HG02571 (cell line): Measurements from ENCODE around the gene PRRT3.

Experiments used
- ATAC-seq: cut with Tn5 transposase; IDR thresholded peaks from one replicate; pipeline ENCODE4 v1.9.1; 2021; ENCODE audit warnings: mild to moderate bottlenecking, moderate library complexity; ENCODE audit not compliant: unreplicated experiment

Gene PRRT3

DNA sequence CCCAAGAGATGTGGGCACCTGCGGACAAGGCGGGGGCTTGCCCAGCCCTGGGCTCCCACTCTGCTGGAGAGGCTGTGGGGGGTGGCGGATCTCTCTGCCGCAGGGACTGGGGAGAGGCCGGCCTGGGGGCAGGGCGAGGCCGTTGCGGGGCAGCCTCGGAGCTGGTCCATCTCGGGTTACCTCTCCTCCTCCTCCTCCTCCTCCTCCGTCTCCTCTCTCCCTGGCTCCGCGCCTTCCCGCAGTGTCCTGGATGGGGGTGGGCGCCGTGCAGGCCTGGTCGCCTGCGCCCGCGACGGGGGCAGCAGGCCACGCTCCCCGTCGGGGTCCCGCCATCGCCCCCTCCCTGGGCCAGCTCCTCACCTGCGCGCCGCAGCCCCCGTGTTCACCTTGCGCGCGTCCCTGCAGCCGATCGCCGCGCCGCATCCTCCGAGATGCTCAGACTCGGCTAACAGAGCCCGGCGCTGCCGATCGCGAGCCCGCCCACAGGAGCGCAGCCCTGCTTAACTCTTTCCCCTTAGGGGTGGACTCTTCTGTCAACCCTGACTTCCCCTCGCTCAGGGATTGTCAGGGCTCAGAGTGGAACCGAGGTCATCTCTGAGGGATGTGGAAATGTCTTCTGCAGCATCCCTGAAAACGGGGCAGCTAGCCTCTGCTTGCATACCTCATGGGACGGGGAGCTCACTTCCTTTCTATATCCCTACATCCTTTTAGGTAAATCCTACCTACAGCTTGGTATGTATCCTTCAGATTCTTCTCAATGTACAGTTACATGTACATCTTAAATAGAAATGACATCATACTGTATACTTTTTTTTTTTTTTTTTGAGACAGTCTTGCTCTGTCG lies at the start of gene PRRT3:
Gene PRRT3 (minus strand): TSS at position 447 of the 844 bp plus-strand sequence. CDS start 2,293 bp downstream, outside the sequence.
- peak; percentile 52 for ATAC-seq

DNA sequence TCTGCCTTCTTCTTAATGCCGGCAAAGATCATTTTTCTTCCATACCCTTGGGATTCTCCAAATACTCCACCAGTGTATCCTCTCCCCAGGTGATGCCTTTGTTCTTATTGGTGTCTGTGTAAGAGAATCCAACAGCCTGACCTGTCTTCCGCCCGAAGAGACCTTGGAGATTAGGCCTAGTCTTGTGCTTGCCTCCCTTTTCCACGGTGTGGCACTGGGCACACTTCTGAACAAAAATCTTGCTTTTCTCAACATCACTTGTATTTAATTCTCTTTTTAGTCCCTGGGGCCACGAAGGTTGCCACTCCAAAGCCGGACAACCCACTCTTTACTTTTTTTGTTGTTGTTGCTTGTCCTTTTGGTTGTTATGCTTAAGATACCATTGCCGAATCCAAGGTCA lies 48.5 kb upstream of the PRRT3 start:
- ATAC-seq = no peak

DNA sequence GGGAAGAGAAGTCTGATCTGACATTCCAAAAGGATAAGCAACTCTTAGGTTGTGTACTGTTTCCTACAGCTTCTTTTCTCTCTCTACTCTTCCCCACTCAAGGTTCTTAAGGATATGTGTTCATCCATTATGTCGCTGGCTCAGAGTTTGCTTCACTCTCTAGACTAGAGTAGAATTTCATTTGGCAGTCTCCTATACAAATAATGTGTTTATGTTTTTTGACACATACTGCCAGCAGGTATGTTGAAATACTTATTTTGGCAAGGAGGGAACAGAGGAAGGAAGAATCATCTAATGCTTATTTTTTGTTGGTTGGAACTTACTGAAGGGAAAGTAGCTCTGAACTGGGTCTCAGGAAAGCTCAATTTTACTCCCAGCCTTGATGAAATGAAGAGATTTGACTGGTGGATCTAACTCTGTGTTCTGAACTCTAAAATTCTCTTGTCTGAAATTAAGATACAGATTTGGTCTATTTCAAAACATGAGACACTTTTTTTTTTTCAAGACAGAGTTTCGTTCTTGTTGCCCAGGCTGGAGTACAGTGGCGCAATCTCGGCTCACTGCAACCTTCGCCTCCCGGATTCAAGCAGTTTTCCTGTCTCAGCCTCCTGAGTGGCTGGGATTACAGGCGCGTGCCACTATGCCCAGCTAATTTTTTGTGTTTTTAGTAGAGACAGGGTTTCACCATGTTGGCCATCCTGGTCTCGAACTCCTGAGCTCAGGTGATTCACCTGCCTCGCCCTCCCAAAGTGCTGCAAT lies 42.1 kb upstream of the PRRT3 start:
- ATAC-seq = no peak

DNA sequence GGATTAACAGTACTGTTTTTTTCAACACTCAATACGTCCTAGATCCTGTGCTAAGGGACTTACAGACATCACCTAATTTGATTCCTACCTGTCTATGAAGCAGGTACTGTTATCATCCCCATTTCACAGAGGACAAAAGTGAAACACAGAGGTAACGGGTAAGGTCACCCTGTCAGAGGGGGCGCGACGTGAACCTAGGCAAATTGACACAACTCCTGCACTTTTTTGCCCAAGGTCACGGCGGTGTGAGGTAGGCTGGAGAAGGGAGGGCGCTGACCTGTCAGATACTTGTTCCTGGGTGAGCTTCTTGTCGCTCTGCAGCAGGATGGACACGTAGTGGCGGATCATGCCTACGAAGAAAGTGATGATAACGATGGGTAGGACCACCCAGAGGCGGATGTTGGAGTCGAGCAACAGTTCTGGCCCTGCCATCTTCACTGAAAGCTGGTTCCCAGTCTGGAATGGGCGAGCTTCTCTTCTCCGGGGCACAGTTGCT lies 34.1 kb upstream of the PRRT3 start:
- ATAC-seq = peak; percentile 25

DNA sequence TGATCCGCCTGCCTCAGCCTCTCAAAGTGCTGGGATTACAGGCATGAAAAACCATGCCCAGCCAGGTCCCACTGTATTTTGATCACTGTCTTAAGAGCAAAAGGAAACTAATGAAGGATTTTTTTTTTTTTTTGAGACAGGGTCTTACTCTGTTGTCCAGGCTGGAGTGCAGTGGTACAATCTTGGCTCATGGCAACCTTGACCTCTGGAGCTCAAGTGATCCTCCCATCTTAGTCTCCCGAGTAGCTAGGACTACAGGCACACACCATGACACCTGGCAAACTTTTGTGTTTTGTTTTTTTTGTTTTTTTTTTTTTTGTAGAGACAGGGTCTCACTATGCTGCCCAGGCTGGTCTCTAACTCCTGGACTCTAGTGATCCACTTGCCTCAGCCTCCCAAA lies 28.0 kb upstream of the PRRT3 start:
- no peak for ATAC-seq

DNA sequence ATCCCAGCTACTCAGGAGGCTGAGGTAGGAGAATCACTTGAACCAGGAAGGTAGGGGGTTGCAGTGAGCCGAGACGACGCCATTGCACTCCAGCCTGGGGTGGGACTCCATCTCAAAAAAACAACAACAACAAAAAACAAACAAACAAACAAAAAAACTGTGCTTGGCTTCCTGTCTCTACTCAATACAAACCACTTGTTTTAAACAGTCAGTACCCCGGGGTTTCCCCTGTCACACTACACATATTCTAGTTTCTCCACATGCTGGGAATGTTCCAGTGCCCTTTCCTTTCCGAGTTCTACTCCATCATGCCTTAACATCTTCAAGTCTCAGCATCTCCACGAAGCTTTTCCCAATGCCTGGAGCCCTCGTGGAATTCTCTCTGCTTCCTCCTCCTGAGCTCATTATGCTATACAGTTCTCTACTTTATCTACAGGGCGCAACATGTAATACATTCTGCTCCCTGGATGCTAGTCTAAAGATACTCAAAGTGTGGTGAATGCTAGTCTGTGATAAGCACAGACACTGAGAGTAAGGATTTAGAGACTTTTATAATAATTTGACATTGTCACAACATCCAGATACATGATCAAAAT lies 26.6 kb upstream of the PRRT3 start:
- ATAC-seq = no peak

DNA sequence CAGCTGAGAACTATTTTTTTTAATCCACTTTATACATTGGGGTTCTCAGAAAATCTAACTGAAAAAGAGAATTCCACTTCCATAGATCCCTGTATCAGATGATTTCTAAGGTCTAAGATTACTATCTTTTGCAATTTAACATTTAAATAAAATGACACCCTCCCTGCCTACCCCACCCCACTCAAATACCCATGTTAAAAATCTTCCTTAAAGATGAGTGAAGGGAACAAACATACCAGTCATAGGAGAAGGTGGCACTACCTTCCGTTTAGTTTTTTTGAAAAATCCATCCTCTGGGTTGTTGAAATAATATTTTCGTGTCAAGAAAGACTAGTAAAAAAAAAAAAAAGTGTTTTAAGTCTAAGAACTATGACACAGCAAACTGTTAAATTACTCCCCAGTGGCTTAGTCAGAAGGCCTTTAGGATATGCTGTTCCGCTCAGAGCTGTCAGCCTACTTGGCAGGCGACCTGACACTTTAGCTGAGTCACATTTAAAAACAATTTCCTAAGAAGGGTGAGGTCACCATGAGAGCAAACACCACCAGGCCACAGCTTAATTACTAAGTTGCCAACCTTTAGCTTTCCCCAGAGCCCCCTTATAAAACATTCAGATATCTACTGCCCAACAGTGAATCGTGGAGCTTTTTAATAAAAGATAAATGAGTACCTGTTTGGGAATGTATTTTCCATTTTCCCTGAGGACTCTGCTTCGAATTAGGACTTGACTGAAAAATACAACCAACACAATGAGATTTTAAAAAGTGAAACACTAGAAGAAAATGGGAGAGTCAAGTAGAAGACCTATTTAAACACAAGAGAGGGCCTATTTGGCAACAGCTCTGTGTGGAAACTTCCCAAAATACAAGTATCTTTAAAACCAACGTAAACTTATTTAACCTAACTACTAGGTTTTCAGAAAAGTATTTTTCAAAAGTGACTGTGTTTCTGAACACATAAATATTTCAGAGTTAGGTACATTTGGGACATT lies 24.8 kb upstream of the PRRT3 start:
- no peak for ATAC-seq

DNA sequence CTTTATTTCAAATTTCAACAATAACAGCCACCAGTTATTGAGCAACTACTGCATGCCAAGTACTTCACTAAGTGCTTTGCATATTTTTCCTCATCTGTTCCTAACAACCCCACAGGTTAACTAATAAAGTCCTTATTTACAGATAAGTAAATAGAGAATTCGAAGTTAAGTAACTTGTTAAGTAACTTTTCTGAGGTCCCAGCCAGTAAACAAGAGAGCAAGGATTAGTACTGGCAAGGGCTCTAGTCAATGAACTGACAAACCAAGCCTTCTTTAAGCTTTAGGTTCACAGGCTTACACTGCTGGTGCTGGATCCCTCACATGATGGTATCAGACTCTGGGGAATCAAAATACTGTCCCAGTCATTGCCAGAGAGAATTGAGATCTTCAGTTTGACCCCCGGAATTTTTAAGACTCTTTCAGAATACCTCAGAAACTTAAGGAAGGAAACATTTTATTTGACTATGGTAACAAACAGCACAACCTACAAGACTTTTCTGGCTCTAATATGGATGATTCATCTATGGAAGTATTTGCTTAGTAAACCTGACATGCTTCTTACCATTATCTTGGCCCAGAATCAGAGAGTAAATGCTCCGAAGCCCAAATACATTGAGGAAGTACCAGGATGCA lies 17.9 kb upstream of the PRRT3 start:
- ATAC-seq = no peak

DNA sequence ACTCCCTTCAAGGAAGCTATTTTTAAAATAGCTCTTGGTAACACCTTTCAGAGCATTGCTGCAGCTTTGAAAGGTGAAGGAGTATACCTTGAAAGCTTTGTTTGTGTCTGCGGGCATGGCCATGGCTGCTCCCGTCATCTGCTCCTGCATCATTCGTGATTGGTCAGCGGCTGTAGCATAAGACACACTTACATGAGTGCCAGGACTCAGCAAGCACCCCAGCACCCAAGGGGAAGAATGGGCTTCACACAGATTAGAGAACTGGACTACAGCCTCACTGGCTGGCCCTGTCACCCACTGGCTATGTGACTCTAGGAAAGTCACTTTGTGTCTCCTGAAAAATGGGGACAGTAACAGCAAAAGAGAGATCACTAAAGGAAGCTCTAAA lies 17.4 kb upstream of the PRRT3 start:
- ATAC-seq = no peak

DNA sequence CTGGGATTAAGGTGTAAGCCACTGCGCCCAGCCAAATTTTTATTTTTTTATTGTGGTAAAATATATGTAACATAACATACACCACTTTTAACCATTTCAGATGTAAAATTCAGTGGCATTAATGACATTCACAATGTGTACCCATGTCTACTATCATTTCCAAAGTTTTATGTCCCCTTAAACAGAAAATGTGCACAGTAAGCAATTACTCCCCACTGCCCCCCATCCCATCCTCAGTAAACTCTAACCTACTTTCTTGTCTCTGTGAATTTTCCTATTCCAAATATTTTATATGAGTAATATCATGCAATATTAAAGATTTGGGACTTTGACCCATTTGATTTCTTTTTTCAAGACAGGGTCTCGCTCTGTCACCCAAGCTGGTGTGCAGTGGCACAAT lies 14.6 kb upstream of the PRRT3 start:
- ATAC-seq = no peak

DNA sequence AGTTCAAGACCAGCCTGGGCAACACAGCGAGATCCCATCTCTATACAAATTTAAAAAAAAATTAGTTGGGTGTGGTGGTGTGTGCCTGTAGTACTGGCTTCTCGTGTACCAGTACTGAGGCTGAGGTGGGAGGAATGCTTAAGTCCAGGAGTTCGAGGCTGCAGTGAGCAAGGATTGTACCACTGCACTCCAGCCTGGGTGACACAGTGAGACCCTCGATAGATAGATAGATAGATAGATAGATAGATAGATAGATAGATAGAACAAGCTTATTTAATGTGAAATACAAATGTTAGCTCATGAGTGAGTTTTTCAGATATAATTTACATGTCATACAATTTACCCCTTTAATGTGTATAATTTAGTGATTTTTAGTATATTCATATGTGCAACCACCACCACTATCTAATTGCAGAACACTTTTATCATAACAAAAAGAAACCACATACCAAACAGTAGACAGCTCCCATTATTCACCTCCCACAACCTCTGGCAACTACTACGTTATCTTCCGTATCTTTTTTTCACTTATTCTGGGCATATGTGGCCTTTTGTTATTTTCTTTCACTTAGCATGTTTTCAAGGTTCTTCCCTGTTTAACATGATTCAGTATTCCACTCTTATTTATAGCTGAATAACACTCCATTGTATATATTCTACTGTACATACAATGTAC lies 13.1 kb upstream of the PRRT3 start:
- no peak for ATAC-seq

DNA sequence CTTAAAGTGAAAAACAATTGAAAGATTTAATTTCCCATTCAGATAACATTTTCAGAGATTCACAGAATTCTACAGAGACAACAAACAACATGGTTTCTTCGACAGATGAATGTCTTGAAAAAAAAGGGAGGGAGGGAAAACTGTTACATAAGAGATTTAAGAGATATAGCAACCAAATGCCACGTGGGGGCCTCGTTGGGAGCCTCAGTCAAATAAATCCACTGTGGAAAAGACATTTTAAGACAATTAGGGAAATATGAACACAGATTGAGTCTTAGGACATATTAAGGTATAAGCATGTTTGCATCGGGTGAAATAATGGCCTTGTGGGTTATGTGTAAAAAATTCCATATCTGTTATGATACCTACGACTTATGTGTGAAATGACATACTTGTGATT lies 5.0 kb upstream of the PRRT3 start:
- ATAC-seq = no peak

DNA sequence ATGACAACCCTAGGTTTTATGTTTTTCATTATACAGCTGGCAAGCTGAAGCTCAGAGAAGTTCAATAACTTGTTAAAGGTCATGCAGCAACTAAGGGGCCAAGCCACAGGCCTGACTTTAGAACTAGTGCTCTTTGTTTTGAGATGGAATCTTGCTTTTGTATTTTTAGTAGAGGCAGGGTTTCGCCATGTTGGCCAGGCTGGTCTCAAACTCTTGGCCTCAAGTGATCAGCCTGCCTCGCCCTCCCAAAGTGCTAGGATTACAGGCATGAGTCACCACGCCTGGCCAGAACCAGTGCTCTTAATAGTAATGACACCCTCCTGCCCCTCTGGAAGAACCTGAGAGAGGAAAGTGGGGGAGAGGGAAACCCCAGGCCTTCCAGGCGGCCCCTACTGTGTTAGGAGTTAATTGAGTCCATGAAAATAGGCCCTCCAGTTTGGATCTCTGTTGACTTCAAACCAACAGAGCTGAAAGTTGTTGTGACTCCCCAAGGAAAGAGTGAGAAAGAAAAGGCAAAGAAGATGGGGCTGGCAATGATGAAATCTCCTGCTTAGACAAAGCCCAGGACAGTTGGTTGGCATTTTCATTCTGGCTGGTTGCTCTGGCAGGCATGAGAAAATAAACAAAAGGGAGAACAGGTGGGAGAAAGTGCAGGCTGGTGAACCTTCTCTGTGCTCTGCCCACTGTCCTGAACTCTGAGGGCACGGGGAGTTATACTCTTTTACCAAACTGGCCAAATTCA lies 3.6 kb upstream of the PRRT3 start:
- ATAC-seq = no peak

DNA sequence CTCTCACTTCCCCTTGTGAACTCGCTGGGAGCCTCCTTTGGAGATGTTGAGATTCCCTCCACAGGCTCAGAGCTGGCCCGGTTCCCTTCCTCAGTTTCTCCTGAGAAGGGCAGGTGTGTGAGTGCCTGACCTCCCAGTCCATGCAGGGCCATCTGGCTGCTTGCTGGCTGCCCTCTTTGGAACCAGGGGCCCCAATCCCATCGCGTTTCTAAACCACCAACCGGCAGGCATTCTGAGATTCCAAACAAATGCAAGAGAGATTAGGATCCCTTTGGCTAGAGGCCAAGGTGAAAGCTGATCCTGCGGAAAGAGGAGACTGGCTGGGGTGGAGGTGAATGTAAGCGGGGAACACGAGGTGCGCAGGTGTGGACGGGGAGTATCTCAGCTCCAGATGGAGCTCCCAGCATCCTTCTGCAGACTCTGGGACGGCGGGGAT lies 2.9 kb upstream of the PRRT3 start:
- no peak for ATAC-seq

DNA sequence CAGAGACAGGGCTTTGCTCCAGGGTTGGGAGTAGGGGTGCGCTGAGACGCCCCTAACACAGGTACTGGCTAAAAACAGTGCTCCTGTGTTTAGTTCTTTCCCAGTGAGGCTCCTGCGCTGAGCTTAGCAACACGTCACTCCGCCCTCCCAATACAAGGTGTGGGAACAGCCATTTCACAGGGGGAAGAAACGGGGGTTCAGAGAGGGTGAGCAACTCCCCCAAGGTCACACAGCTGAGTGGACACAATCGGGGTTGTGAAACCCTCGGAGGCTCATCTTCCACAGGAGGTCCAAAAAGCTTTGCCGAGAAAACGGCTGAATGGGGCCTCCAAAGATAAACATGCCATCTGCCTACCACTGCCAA lies 628 bp downstream of the PRRT3 start:
- ATAC-seq = peak; percentile 11

DNA sequence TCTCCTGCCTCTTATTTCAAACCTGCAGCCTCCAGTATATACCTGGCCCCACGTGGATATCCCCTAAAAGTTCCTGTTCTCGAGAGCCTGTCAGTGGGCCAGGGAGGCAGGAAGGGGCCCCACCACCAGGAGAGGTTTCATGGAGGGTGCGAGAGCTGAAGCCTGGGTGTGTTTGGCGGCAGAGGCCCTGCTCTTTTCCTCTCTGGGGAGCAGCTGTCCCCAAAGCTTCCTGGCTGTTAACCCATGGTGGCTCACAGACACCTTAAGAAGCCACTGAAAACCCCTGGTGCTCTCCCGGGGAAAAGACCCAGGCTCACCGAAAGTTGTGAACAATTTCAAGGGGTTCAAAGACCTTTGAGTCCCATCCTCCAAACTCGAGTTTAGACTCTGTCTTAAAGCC lies 1.1 kb downstream of the PRRT3 start:
- peak; percentile 32 for ATAC-seq

DNA sequence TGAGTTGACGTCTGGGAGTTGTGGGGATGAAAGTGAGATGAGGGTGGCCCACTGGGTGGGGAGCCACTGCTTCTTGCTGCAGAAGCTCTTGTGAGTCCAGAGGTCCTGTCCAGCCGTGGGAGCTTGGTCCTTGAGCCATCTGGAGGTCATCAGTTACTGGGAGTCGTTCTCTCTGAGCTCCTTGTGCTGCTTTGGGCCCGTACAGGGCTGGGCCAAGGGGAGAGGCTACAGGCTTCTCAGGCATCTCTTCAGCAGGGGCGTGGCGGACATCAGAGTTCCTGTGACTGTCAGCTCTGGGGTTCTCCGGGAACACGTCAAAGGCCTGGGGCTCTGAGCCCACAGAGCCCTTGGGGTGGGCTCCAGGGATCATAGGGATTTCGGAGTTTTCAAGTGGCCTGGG lies 2.6 kb downstream of the PRRT3 start:
- ATAC-seq = no peak

DNA sequence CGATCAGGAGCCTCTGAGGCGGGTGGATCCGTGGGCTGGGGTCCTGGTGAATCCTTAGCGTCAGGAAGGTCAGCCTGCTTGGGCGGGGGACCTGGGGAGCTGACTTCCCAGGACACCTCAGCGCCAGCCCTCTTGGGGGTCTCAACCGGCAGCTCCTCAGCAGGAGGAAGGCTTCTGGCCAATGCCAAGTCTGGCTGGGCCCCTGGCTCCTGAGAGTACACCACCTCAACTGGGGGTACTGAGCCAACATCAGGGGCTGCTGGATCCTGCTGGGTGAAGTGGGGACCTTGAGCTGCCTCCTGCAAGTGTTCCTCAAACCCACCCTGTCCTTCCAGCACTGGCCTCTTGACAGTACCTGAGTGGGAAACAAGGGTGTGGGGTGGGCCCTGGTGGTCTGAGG lies 3.1 kb downstream of the PRRT3 start:
- ATAC-seq = no peak

DNA sequence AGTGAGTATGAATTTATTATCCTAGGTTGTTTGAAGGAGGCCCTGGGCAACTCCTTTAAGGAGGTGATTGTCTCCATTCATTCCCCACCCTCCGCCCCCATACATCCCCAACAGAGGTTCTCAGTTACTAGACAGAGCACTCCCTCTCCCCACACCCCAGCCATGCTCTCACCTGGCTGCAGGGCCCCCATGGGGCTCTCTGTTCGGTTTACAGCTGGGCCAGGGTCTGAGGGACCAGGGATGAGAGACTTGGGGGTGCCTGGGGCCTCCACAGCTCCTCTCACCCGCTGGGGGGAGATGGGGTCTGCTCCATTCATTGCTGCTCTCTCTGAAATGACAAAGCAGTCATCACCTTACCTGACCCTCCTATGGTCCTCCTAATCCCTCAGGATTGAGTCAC lies 3.6 kb downstream of the PRRT3 start:
- no peak for ATAC-seq
